Measurements from ENCODE around the gene ARSA. TPM values are rescaled to one million over a fixed set of nuclear protein-coding genes. Genes with fewer than 3 reads are reported as not detected.

The ARSA gene
- total RNA-seq, 1 experiment from 2014 or later: 16.6 TPM

DNA sequence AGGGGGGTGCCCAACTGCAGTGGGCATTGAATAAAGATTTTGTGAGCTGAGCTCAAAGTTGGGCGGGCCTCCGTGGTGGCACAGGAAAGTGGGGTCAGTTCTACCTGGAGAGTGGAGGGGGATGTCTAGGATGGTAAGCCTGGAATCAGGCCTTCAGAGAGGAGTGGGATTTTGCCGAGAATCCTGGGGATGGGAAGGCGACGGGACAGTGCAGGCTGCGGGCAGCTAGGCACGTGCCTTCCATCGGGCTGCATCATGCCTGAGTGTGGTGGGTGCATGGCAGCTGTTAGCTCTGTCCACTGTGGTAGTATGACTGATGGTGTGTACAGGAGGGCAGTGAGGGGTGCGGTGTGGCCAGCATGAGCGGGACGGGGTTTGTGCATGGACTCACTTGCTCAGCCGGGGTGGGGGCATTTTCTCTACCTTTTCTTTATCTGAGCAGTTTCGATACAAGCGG lies 48.3 kb upstream of the ARSA start:
- H3K4me2 ChIP-seq: peak overlapping the region; percentile 77
- intact Hi-C loops (cut with micrococcal nuclease; ENCODE audit: unreplicated experiment): no loop called here
- POLR2A ChIA-PET (ENCODE audit: unreplicated experiment): no interaction called here

DNA sequence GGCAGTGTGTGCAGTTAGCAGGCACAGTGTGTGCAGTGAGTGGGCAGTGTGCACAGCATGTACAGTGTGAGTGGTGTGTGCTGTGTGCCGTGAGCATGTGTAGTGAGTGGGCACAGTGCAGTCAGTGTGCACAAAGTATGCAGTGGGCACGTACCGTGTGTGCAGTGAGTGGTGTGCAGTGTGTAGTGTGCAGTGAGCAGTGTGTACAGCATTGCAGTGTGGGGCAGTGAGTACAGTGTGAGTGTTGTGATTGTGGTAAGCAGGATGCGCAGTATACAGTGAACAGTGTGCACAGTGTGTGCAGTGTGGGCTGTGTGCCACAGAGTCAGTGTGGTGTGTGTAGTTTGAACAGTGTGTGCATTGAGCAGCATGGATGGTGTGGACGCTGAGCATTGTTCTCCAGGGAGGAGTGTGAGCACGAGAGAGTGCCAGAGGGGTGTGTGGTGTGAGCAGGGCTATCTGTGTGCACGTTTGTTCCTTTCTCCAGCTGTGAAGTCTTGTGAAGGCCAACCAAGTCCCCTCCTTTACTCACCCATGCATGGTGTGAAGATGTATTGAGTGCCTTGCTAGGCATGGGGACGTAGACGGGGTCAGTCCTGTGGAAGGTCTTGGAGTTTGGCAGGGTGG lies 47.7 kb upstream of the ARSA start:
- CTCF ChIA-PET: interaction anchor here (0.6 to 1.0 kb wide), 3 partner anchors 9 to 435 kb away, joined by 3 to 4 read pairs (median 3); partner anchors contain the start of gene ARSA
- Histone ChIP-seq H3K79me2 (ENCODE audit: low read depth) (peaks cover 4% of the 10 kb centered on the region; the same call in 1 of the 2 replicates), H3K9me2 (ENCODE audit: insufficient read depth) (no peaks in the 10 kb centered on the region), H4K20me1 (ENCODE audit: insufficient read depth) (0 out of 2 replicates have a peak, but pooled peaks cover 3% of the 10 kb centered on the region), H3K27me3 (ENCODE audit: insufficient read depth, low read depth) (no peaks in the 10 kb centered on the region), H2AFZ (peak overlapping the region; percentile 63; the same call in 1 of the 2 replicates), H3K4me2 (peak overlapping the region; percentile 77), H3K4me1 (replicated peaks; ENCODE audit: insufficient read depth) (peaks cover 15% of the 10 kb centered on the region; the same call in 1 of the 2 replicates), H3K4me3 (peak overlapping the region; percentile 58), H3K27ac (no peak overlapping the region), H3K36me3 (ENCODE audit: low read depth) (no peaks in the 10 kb centered on the region), H3K9me3 (ENCODE audit: insufficient read depth, low read depth) (no peaks in the 10 kb centered on the region), H3F3A (ENCODE audit: insufficient read depth, low read depth) (peaks cover 23% of the 10 kb centered on the region; the same call in 1 of the 2 replicates)
- TF ChIP-seq EZH2 (IDR thresholded peaks at IDR 0.05; ENCODE audit: low read depth): no peak
- TF ChIP-seq, protein P1, sequence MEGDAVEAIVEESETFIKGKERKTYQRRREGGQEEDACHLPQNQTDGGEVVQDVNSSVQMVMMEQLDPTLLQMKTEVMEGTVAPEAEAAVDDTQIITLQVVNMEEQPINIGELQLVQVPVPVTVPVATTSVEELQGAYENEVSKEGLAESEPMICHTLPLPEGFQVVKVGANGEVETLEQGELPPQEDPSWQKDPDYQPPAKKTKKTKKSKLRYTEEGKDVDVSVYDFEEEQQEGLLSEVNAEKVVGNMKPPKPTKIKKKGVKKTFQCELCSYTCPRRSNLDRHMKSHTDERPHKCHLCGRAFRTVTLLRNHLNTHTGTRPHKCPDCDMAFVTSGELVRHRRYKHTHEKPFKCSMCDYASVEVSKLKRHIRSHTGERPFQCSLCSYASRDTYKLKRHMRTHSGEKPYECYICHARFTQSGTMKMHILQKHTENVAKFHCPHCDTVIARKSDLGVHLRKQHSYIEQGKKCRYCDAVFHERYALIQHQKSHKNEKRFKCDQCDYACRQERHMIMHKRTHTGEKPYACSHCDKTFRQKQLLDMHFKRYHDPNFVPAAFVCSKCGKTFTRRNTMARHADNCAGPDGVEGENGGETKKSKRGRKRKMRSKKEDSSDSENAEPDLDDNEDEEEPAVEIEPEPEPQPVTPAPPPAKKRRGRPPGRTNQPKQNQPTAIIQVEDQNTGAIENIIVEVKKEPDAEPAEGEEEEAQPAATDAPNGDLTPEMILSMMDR (conservative IDR thresholded peaks at IDR 0.05): no peak
- POLR2A ChIA-PET (ENCODE audit: unreplicated experiment): no interaction called here
- DNase-seq: peak in 1 of 2 experiments; percentile 32
- BruUV-seq (replicated peaks): no TSS peak
- intact Hi-C loops (cut with micrococcal nuclease; ENCODE audit: unreplicated experiment): no loop called here

More for the DNA sequence above, 48.3 kb upstream of the ARSA start:
- peaks cover 4% of the 10 kb centered on the region; the same call in 1 of the 2 replicates for H3K79me2 ChIP-seq (ENCODE audit: low read depth)
- peaks cover 15% of the 10 kb centered on the region; the same call in 1 of the 2 replicates for H3K4me1 ChIP-seq (replicated peaks; ENCODE audit: insufficient read depth)
- no peak overlapping the region for H3K4me3 ChIP-seq
- BruUV-seq (replicated peaks): no TSS peak
- TF ChIP-seq EZH2 (IDR thresholded peaks at IDR 0.05; ENCODE audit: low read depth): no peak
- TF ChIP-seq, protein P1 (conservative IDR thresholded peaks at IDR 0.05): no peak
- no peak overlapping the region for H3K27ac ChIP-seq
- no peaks in the 10 kb centered on the region for H3K9me3 ChIP-seq (ENCODE audit: insufficient read depth, low read depth)
- no peaks in the 10 kb centered on the region for H3K27me3 ChIP-seq (ENCODE audit: insufficient read depth, low read depth)
- DNase-seq: no peak
- CTCF ChIA-PET: interaction anchor here (0.5 to 0.6 kb wide), 3 partner anchors 14 to 56 kb away, joined by 4 read pairs; partner anchors contain the start of gene ARSA
- H3K9me2 ChIP-seq (ENCODE audit: insufficient read depth): no peaks in the 10 kb centered on the region
- peaks cover 20% of the 10 kb centered on the region; the same call in 1 of the 2 replicates for H3F3A ChIP-seq (ENCODE audit: insufficient read depth, low read depth)
- no peaks in the 10 kb centered on the region for H3K36me3 ChIP-seq (ENCODE audit: low read depth)
- 0 out of 2 replicates have a peak, but pooled peaks cover 3% of the 10 kb centered on the region for H4K20me1 ChIP-seq (ENCODE audit: insufficient read depth)
- H2AFZ ChIP-seq: no peak overlapping the region

DNA sequence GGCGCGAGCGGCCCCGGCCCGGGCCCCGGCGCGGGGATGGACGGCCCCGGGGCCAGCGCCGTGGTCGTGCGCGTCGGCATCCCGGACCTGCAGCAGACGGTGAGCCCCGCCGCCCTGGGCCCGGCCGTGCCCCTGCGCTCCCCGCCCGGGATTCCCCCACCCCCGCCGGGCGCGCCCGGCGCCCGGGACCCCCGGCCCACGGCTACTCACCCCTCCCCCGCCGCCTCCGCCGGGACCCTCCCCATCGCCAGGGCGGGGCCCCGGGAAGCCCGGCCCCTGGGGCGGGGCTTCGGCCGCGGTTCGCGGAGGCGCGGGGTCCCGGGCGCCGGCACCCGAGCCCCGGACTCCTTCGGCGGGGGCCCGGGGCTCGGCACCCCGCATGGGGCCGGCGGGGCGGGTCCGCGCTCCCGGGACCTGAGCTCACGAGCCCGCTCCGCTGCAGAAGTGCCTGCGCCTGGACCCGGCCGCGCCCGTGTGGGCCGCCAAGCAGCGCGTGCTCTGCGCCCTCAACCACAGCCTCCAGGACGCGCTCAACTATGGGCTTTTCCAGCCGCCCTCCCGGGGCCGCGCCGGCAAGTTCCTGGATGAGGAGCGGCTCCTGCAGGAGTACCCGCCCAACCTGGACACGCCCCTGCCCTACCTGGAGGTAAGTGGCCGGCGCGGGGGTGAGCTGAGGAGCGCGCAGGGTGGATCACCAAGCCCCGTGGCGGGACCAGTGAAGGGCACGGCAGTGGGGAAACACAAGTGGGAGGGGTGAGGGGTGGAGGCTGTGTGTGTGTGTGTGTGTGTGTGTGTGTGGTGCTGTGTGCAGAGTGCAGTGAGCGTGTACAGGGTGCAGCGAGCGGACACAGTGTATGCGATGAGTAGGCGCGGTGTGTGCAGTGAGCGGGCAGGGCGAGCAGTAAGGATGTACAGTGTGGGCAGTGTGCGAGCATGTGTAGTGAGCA lies 46.9 kb upstream of the ARSA start:
- H3K27me3 ChIP-seq (ENCODE audit: insufficient read depth, low read depth): no peaks in the 10 kb centered on the region
- peak overlapping the region; percentile 58 for H3K4me3 ChIP-seq
- intact Hi-C loops (cut with micrococcal nuclease; ENCODE audit: unreplicated experiment): no loop called here
- ChIA-PET CTCF (interaction anchor here (0.6 to 1.0 kb wide), 4 partner anchors 9 to 434 kb away, joined by 3 read pairs; no protein-coding TSS in a partner anchor), POLR2A (ENCODE audit: unreplicated experiment) (interaction anchor here (0.5 to 0.6 kb wide), 2 partner anchors 23 to 25 kb away, joined by 4 to 6 read pairs; no protein-coding TSS in a partner anchor)
- no peaks in the 10 kb centered on the region for H3K36me3 ChIP-seq (ENCODE audit: low read depth)
- H3K9me2 ChIP-seq (ENCODE audit: insufficient read depth): no peaks in the 10 kb centered on the region
- no peak for TF ChIP-seq EZH2 (IDR thresholded peaks at IDR 0.05; ENCODE audit: low read depth)
- TF ChIP-seq, protein P1 (conservative IDR thresholded peaks at IDR 0.05): no peak
- peaks cover 4% of the 10 kb centered on the region; the same call in 1 of the 2 replicates for H3K79me2 ChIP-seq (ENCODE audit: low read depth)
- H3K27ac ChIP-seq: no peak overlapping the region
- H3K4me2 ChIP-seq: peak overlapping the region; percentile 77
- BruUV-seq (replicated peaks): no TSS peak
- peaks cover 30% of the 10 kb centered on the region; the same call in 1 of the 2 replicates for H3F3A ChIP-seq (ENCODE audit: insufficient read depth, low read depth)
- no peaks in the 10 kb centered on the region for H3K9me3 ChIP-seq (ENCODE audit: insufficient read depth, low read depth)
- H4K20me1 ChIP-seq (ENCODE audit: insufficient read depth): 0 out of 2 replicates have a peak, but pooled peaks cover 3% of the 10 kb centered on the region
- peak overlapping the region; percentile 63 for H2AFZ ChIP-seq
- DNase-seq: peak; percentile 89 to 90
- H3K4me1 ChIP-seq (replicated peaks; ENCODE audit: insufficient read depth): peaks cover 15% of the 10 kb centered on the region; the same call in 1 of the 2 replicates
